ENCODE data around the gene MAST2. TPM values are rescaled to one million over a fixed set of nuclear protein-coding genes. Genes with fewer than 3 reads are reported as not detected.

The MAST2 gene
- total and polyA plus RNA-seq, 2 of the 4 experiments (the other 2 are of a cell fraction): 14.2 to 41.0 TPM

DNA sequence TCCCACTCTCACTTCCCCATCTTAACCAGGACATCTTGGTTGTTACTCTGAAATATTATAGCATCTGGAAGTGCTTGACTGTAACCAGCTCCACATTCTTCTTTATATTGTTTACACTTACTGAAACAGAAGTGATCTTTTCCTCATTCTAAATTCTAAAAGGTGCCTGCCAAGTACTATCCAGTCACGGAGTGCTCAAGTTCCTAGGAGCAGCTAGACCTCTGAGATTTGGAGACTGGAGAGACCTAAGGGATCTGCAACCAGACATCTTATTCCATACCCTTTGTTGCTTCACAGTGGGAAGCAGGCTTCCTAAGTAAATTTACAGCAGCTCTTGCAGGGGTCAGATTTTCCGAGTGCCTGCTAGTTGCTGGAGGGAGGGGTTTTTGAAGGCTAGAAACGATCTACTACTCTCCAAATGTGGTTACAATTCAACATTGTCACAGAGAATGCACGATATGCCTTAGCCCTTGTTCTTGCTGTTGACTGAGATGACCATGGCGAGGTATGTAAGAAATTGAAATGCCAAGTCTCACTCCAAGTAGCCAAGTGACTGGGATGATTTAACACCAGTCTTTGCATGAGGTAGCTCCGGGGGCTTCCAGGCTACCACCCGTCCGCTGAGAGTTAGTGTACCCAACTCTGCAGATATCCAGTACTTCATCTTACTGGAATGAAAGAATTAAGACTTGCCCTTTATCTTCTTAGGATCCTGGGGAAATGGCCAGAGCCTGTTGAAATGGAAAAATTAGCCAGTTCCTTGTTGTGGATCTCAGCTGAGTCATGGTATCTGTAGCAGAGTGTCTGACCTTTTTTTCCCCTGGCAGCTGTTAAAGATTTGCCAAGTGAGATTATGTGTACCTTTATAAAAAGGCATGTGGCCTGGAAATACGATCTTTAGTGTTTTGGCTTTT lies 150.8 kb downstream of the MAST2 start:
- Histone ChIP-seq H3K4me1 (ENCODE audit: control insufficient read depth, insufficient read depth, low read length) (peaks cover 8% of the 10 kb centered on the region), H3K23ac (ENCODE audit: low read depth, low read length) (peak overlapping the region; percentile 59), H3K4ac (ENCODE audit: low read depth, low read length) (peak overlapping the region; percentile 34), H3K56ac (ENCODE audit: extremely low read depth, insufficient read depth, low read length) (no peak overlapping the region), H2BK5ac (ENCODE audit: low read depth, low read length, poor library complexity, severe bottlenecking) (peak overlapping the region; percentile 66), H3K9me3 (ENCODE audit: control insufficient read depth, insufficient read depth, low read length) (no peaks in the 10 kb centered on the region), H3K36me3 (ENCODE audit: control insufficient read depth, insufficient read depth, low read length) (no peaks in the 10 kb centered on the region), H3K79me1 (ENCODE audit: low read depth in 1 of 2, low read length in 2 of 2) (peaks cover 10 to 26% of the 10 kb centered on the region in 2 experiments; a peak in 3 of 4 replicates), H3K14ac (replicated peaks; ENCODE audit: low read depth, low read length) (peak overlapping the region; percentile 88), H2BK20ac (ENCODE audit: low read depth, low read length) (no peak overlapping the region), H3K18ac (ENCODE audit: low read depth, low read length) (peak overlapping the region; percentile 91), H3K27ac (ENCODE audit: insufficient read depth, low read length) (peak overlapping the region; percentile 65; the same call in 1 of the 2 replicates), H2BK120ac (ENCODE audit: low read depth, low read length) (peak overlapping the region; percentile 43), H2AFZ (replicated peaks; ENCODE audit: low read length, poor library complexity) (no peak overlapping the region), H3K9me1 (ENCODE audit: insufficient read depth, low read length) (peaks cover 5% of the 10 kb centered on the region), H2BK15ac (ENCODE audit: low read depth, low read length) (no peak overlapping the region), H3K4me2 (ENCODE audit: low read depth, low read length) (peak overlapping the region; percentile 65), H2AK9ac (replicated peaks; ENCODE audit: low read depth, low read length, poor library complexity) (peak overlapping the region; percentile 2), H4K5ac (ENCODE audit: low read depth, low read length) (peak overlapping the region; percentile 62), H3K9ac (ENCODE audit: low read depth, low read length) (no peak overlapping the region), H4K91ac (ENCODE audit: insufficient read depth, low read depth, low read length) (0 out of 2 replicates have a peak overlapping the region, but pooled peaks have one; percentile 39), H4K20me1 (ENCODE audit: insufficient read depth, low read length) (0 out of 2 replicates have a peak, but pooled peaks cover 5% of the 10 kb centered on the region), H4K8ac (ENCODE audit: low read depth in 2 of 2, low read length in 2 of 2) (peak overlapping the region in 1 of 2 experiments; percentile 39; a peak in 2 of 4 replicates), H3K27me3 (ENCODE audit: control insufficient read depth, insufficient read depth, low read length) (no peaks in the 10 kb centered on the region), H2AK5ac (ENCODE audit: low read depth, low read length) (peak overlapping the region; percentile 55; the same call in 1 of the 2 replicates), H3K4me3 (ENCODE audit: insufficient read depth, low read depth, low read length) (no peak overlapping the region)
- DNase-seq: peak; percentile 82
- intact Hi-C loops (cut with micrococcal nuclease): no loop called here
- CTCF ChIA-PET: interaction anchor here (0.7 to 1.0 kb wide), 2 partner anchors 12 to 25 kb away, joined by 3 to 5 read pairs; no protein-coding TSS in a partner anchor
- POLR2A ChIA-PET (ENCODE audit: unreplicated experiment): no interaction called here
- peak; percentile 86 for ATAC-seq (ENCODE audit: low read depth)
- no TSS peak for BruUV-seq (replicated peaks)
- no CpG with 5 or more reads among the region's 9 CpGs for WGBS, 2 experiments (ENCODE audit: extremely low coverage in 2 of 2, insufficient read length in 1 of 2)
- in situ Hi-C loops (cut with MboI; ENCODE audit: low sequenced_read_pairs): no loop called here
- TF ChIP-seq, protein P1, sequence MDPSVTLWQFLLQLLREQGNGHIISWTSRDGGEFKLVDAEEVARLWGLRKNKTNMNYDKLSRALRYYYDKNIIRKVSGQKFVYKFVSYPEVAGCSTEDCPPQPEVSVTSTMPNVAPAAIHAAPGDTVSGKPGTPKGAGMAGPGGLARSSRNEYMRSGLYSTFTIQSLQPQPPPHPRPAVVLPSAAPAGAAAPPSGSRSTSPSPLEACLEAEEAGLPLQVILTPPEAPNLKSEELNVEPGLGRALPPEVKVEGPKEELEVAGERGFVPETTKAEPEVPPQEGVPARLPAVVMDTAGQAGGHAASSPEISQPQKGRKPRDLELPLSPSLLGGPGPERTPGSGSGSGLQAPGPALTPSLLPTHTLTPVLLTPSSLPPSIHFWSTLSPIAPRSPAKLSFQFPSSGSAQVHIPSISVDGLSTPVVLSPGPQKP (IDR thresholded peaks at IDR 0.05; ENCODE audit: borderline replicate concordance, low read depth, low read length): no peak
- peak; percentile 67; the same call in 1 of the 2 replicates for TF ChIP-seq NFE2L2 (IDR thresholded peaks at IDR 0.05; ENCODE audit: low read depth, low read length)
- TF ChIP-seq MAFK (IDR thresholded peaks at IDR 0.05; ENCODE audit: low read depth, low read length): peak; percentile 5; the same call in 1 of the 2 replicates
- dilution Hi-C loops (cut with HindIII; ENCODE audit: low sequenced_read_pairs, unreplicated experiment): no loop called here

All from IMR-90 (cell line).